Osteoblast (primary cell): ENCODE data around the gene SULF2. TPM values are rescaled to one million over a fixed set of nuclear protein-coding genes. Genes with fewer than 3 reads are reported as not detected.

Experiments
- DNase-seq: peaks from one replicate; pipeline ENCODE4 v3.0.0; 2011; ENCODE audit warnings: low spot score, mixed read lengths; ENCODE audit not compliant: insufficient read length; ENCODE audit errors: missing footprints
- H2AFZ ChIP-seq: 2 replicates; pipeline ENCODE4 v1.6.0; 2011; ENCODE audit warnings: mild to moderate bottlenecking, low read length
- H3K27ac ChIP-seq: 2 replicates; pipeline ENCODE4 v1.5.1; 2011; ENCODE audit warnings: mild to moderate bottlenecking, low read depth, low read length, moderate library complexity
- H3K27me3 ChIP-seq: 2 replicates; pipeline ENCODE4 v1.6.0; 2012; ENCODE audit warnings: mild to moderate bottlenecking, control low read depth, inconsistent platforms, low read length, moderate library complexity; ENCODE audit not compliant: insufficient read depth
- H3K36me3 ChIP-seq: 2 replicates; pipeline ENCODE4 v1.5.1; 2011; ENCODE audit warnings: mild to moderate bottlenecking, low read length, control low read depth, moderate library complexity; ENCODE audit not compliant: insufficient read depth
- H3K4me1 ChIP-seq: 2 replicates; pipeline ENCODE4 v1.5.1; 2011; ENCODE audit warnings: mild to moderate bottlenecking, low read length, control low read depth, moderate library complexity; ENCODE audit not compliant: insufficient read depth
- H3K4me2 ChIP-seq: 2 replicates; pipeline ENCODE4 v1.6.0; 2011; ENCODE audit warnings: mild to moderate bottlenecking, low read length; ENCODE audit not compliant: insufficient read depth
- H3K4me3 ChIP-seq: fragments of 200-600 bp; sonication (generic); 3 replicates; pipeline ENCODE4 v1.5.1; 2012; ENCODE audit warnings: mild to moderate bottlenecking, low read length, inconsistent platforms; ENCODE audit not compliant: insufficient read depth
- H3K79me2 ChIP-seq: 2 replicates; pipeline ENCODE4 v1.6.0; 2012; ENCODE audit warnings: mild to moderate bottlenecking, low read length, control low read depth, inconsistent platforms; ENCODE audit not compliant: insufficient read depth
- H3K9me3 ChIP-seq: 2 replicates; pipeline ENCODE4 v1.5.1; 2011; ENCODE audit warnings: low read depth, low read length, control low read depth
- H4K20me1 ChIP-seq: 2 replicates; pipeline ENCODE4 v1.6.0; 2012; ENCODE audit warnings: mild to moderate bottlenecking, low read length, control low read depth; ENCODE audit not compliant: insufficient read depth
- total RNA-seq: library from RNA; depleted of rRNA; stranded (reverse); fragments of >200 nt; gene quantifications from 2 replicates; pipeline ENCODE4 v1.2.3, GENCODE V29; 2012
- TF ChIP-seq, protein P1 (sequence below): IDR thresholded peaks from 2 replicates; pipeline ENCODE4 v1.5.1; 2011; ENCODE audit warnings: mild to moderate bottlenecking, low read depth, low read length, moderate library complexity; ENCODE audit errors: extremely low read depth

SULF2 gene
- total RNA-seq, 1 donor = 102 TPM

DNA sequence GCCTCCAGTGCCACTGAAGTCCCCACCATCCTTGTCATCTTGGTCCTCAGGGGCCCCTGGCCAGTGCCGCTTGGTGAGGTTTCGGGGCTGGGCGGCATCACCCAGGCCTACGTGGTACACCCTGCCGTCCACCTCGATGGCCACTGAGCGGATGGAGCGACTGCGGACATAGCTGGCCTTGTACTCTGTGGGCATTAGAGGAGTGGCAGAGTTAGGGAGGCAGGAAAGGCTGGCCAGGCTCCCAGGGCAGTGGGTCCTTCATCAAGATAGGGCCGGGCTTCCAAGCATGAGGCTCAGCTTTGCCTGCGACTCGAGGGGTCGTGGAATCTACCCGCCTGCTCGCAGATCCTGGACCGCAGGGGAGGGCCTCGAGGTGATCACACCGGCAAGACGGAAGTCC lies 119.0 kb downstream of the SULF2 start:
- TF ChIP-seq, protein P1, sequence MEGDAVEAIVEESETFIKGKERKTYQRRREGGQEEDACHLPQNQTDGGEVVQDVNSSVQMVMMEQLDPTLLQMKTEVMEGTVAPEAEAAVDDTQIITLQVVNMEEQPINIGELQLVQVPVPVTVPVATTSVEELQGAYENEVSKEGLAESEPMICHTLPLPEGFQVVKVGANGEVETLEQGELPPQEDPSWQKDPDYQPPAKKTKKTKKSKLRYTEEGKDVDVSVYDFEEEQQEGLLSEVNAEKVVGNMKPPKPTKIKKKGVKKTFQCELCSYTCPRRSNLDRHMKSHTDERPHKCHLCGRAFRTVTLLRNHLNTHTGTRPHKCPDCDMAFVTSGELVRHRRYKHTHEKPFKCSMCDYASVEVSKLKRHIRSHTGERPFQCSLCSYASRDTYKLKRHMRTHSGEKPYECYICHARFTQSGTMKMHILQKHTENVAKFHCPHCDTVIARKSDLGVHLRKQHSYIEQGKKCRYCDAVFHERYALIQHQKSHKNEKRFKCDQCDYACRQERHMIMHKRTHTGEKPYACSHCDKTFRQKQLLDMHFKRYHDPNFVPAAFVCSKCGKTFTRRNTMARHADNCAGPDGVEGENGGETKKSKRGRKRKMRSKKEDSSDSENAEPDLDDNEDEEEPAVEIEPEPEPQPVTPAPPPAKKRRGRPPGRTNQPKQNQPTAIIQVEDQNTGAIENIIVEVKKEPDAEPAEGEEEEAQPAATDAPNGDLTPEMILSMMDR = no peak
- H3K36me3 ChIP-seq = peaks cover 3% of the 10 kb centered on the region

DNA sequence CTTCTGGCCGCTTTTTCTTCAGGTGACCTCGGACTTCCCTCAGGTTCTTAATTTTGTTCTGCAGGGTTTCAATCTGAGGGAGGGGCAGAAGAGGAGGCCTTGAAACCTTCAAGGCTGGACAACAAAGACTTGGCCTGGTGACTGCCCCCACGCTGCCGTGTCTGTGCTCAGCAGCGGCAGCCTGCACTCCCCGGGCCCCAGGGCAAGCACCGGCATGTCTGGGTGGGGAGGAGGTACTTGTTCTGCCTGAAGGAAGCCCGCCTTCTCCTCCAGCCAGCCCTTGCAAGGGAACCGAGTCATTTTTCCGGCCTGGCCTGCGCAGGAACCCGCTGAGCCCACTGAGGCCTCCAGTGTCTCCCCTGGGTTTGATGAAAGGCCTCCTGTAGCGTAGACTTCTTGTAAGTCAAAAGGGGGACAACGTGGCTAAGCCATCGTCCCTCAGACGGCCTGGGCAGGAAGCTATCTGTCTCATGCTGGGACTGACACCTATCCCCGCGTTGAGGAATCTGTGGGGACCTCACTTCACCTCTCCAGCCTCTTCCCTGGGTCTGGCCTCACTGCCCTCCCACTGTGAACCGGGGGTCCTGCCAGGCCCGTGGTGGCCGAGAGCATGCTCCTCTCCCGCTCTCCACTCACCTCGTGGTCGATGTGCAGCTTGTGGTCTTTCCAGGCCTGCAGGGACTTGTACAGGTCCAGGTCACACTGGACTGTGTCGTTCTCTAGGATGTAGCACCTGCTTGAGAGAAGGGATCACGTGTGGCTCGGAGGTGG lies 119.9 kb downstream of the SULF2 start:
- Histone ChIP-seq H3K9me3 (no peaks in the 10 kb centered on the region), H3K27ac (no peak overlapping the region), H3K79me2 (no peaks in the 10 kb centered on the region), H3K36me3 (peaks cover 4% of the 10 kb centered on the region), H4K20me1 (peaks cover 2% of the 10 kb centered on the region), H2AFZ (no peak overlapping the region), H3K4me1 (peaks cover 3% of the 10 kb centered on the region), H3K4me3 (no peak overlapping the region), H3K4me2 (no peak overlapping the region), H3K27me3 (no peaks in the 10 kb centered on the region)
- DNase-seq = peak; percentile 68
- TF ChIP-seq, protein P1 = no peak

More for the DNA sequence above, 119.0 kb downstream of the SULF2 start:
- H4K20me1 ChIP-seq = peaks cover 2% of the 10 kb centered on the region
- H2AFZ ChIP-seq = no peak overlapping the region
- H3K27ac ChIP-seq = no peak overlapping the region
- no peaks in the 10 kb centered on the region for H3K9me3 ChIP-seq
- peaks cover 3% of the 10 kb centered on the region for H3K4me1 ChIP-seq
- H3K27me3 ChIP-seq = no peaks in the 10 kb centered on the region
- no peaks in the 10 kb centered on the region for H3K79me2 ChIP-seq
- H3K4me3 ChIP-seq = no peak overlapping the region
- H3K4me2 ChIP-seq = no peak overlapping the region
- DNase-seq = peak; percentile 37

DNA sequence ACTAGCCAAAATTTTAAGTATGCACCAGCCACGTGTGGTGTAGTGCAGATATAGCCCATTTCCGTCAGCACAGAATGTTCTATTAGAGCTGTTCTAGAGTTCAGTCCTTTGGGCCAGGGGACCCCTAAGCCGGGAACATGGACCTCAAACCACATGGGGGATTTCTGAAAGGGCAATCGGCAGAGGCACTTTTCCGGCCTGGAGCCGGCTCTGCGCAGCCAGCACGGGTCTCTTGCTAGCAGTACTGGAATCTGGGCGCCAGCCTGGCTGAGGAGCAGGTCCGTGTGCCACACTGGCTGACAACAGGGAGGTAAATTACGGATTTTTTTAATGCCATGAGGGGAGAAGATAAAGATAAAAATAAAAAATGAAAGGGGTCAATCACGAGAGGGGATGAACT lies 120.5 kb downstream of the SULF2 start:
- peaks cover 2% of the 10 kb centered on the region for H4K20me1 ChIP-seq
- H3K4me2 ChIP-seq = no peak overlapping the region
- H3K27ac ChIP-seq = no peak overlapping the region
- no peaks in the 10 kb centered on the region for H3K27me3 ChIP-seq
- H3K79me2 ChIP-seq = no peaks in the 10 kb centered on the region
- peaks cover 3% of the 10 kb centered on the region for H3K4me1 ChIP-seq
- TF ChIP-seq, protein P1 = no peak
- peaks cover 4% of the 10 kb centered on the region for H3K36me3 ChIP-seq
- H3K9me3 ChIP-seq = no peaks in the 10 kb centered on the region
- H3K4me3 ChIP-seq = no peak overlapping the region
- H2AFZ ChIP-seq = no peak overlapping the region
- DNase-seq = peak; percentile 50

DNA sequence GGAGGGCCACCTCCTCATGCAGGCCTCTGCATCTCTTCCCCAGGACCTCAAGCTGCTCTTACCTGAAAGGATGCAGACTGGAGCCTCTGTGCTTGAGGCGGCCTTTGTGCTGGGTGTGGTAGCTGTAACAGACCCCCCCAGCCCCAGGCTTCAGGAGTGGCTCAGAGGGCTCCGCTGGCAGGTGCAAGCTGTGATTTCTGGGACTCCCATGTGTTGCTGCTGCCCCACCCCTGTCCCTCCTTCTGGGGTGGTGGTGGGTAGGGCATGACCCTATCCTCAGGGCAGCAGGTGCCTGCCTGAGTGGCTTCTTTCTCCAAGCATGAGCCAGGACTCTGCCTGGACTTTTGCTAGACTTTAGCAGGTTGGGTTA lies 121.2 kb downstream of the SULF2 start:
- TF ChIP-seq, protein P1 = no peak
- Histone ChIP-seq H3K4me2 (no peak overlapping the region), H3K4me3 (no peak overlapping the region), H3K27me3 (no peaks in the 10 kb centered on the region), H3K9me3 (no peaks in the 10 kb centered on the region), H3K36me3 (peaks cover 4% of the 10 kb centered on the region), H3K4me1 (peaks cover 3% of the 10 kb centered on the region), H2AFZ (no peak overlapping the region), H3K27ac (no peak overlapping the region), H3K79me2 (no peaks in the 10 kb centered on the region), H4K20me1 (peaks cover 2% of the 10 kb centered on the region)
- DNase-seq = peak; percentile 69
